Measurements from ENCODE around the gene GATD1.

Gene GATD1

GRCh38 chr11:776561-777287 is 563 bp downstream of the GATD1 start:
- DNase-seq: peak; percentile 32

GRCh38 chr11:776263-776560 is 1.1 kb downstream of the GATD1 start:
- no peak for DNase-seq

GRCh38 chr11:774873-775592 is 2.3 kb downstream of the GATD1 start:
- DNase-seq: no peak

GRCh38 chr11:773830-774229 is 3.5 kb downstream of the GATD1 start:
- DNase-seq: no peak

- DNase-seq: no peak
These were observed 3.9 kb downstream of the GATD1 start for GRCh38 chr11:773425-773824.

- no peak for DNase-seq
These were observed 4.6 kb downstream of the GATD1 start for GRCh38 chr11:772429-773390.

- no peak for DNase-seq
These were observed 5.6 kb downstream of the GATD1 start for GRCh38 chr11:771617-772204.

- no peak for DNase-seq
These were observed 6.4 kb downstream of the GATD1 start for GRCh38 chr11:770642-771616.

GRCh38 chr11:769887-770641 is 7.2 kb downstream of the GATD1 start:
- no peak for DNase-seq

GRCh38 chr11:767238-767637 is 10.0 kb downstream of the GATD1 start:
- DNase-seq: no peak

- no peak for DNase-seq
These were observed 10.4 kb downstream of the GATD1 start for GRCh38 chr11:766936-767210.

- DNase-seq: no peak
These were observed 11.0 kb downstream of the GATD1 start for GRCh38 chr11:766106-766935.

- no peak for DNase-seq
These were observed 11.5 kb downstream of the GATD1 start for GRCh38 chr11:765802-766091.

GRCh38 chr11:765025-765801 is 12.1 kb downstream of the GATD1 start:
- peak; percentile 62 for DNase-seq

GRCh38 chr11:764322-765024 is 12.8 kb downstream of the GATD1 start:
- DNase-seq: no peak

- no peak for DNase-seq
These were observed 13.6 kb downstream of the GATD1 start for GRCh38 chr11:763549-764321.

GRCh38 chr11:763073-763463 is 14.2 kb downstream of the GATD1 start:
- no peak for DNase-seq

GRCh38 chr11:762421-763072 is 14.7 kb downstream of the GATD1 start:
- no peak for DNase-seq

Data from activated CD4-positive, alpha-beta T cell treated with anti-CD3 and anti-CD28 coated beads, Interleukin-2, amount 50 U/mL, for 16 hours (primary cell).